GM18526 (cell line): ENCODE data around the gene TFAP2D.

Experiments used
- POLR2A ChIP-seq: IDR thresholded peaks from 3 replicates; pipeline ENCODE4 v1.6.1; 2011; ENCODE audit not compliant: insufficient read length; ENCODE audit errors: extremely low read depth

TFAP2D gene

GRCh38 chr6:50714487-50715379 is 1.4 kb downstream of the TFAP2D start:
- TF ChIP-seq POLR2A: no peak

GRCh38 chr6:50716899-50717509 is 3.7 kb downstream of the TFAP2D start:
- no peak for TF ChIP-seq POLR2A

GRCh38 chr6:50717734-50718457 is 4.6 kb downstream of the TFAP2D start:
- TF ChIP-seq POLR2A: no peak

GRCh38 chr6:50718566-50718965 is 5.2 kb downstream of the TFAP2D start:
- TF ChIP-seq POLR2A: no peak

DNA sequence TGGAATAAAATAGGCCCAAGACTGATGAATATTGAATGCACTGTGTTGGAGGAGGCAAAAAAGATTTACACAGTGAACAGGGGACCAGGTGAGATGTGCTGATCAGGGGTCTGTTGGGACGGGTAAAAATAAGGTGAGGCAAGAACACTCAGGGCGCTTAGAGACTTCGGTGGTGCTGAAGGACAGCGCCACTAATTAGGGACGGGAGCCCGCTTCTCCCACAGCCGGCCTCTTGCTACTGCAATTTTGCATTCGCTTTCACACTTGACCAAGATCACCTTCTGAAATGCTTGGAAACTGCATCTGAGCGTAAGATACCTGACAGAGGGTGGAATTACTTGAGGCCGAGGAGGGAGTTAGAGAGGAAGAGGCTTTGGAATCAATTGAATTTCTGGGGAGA is 7.3 kb downstream of the TFAP2D start:
- no peak for TF ChIP-seq POLR2A

DNA sequence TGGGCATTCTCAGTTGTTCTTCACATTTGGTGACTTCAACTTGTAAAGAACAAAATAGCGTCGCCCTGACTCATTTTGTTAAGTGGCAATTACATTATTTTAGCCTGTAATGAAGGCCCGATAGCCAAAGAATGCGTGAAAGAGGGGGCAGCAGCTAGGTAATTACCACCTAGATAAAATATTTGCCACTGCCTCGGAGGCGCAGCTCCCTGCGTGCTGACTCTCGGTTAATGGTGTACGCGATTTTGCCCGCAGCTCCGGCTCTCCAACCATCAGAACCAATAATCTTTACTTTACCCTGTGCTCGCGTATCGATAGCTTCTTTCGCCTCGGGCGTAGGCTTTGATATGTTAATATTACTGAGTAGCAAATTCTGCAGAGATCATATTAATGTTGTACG is 8.7 kb downstream of the TFAP2D start:
- no peak for TF ChIP-seq POLR2A

- no peak for TF ChIP-seq POLR2A
Measured at GRCh38 chr6:50722829-50723554, 9.7 kb downstream of the TFAP2D start.

- no peak for TF ChIP-seq POLR2A
Measured at GRCh38 chr6:50724381-50725124, 11.2 kb downstream of the TFAP2D start.

GRCh38 chr6:50734488-50734887 is 21.2 kb downstream of the TFAP2D start:
- TF ChIP-seq POLR2A: no peak

DNA sequence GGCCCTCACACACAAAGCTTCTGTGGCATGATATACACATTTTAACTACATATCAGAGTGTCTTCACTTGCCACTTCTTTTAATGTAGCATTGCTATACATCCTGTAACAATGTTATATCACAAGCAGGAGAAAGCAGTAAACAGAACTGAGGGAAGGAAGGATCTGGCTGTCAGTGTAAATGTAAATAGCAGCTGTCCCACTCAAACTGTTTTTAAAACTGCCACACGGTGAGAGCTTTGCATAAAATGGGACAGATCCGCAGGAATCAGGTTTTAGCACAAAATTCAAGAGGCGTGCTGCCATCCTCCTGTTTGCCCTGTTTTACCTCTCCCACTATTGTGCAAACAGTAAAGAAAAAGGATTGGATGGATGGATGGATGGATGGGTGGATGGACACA is 28.8 kb downstream of the TFAP2D start:
- TF ChIP-seq POLR2A: no peak

GRCh38 chr6:50744976-50745375 is 31.6 kb downstream of the TFAP2D start:
- TF ChIP-seq POLR2A: no peak

- no peak for TF ChIP-seq POLR2A
Measured at GRCh38 chr6:50762798-50763197, 49.5 kb downstream of the TFAP2D start.

GRCh38 chr6:50778696-50779095 is 65.4 kb downstream of the TFAP2D start:
- TF ChIP-seq POLR2A: no peak

- no peak for TF ChIP-seq POLR2A
Measured at GRCh38 chr6:50780382-50780781, 67.1 kb downstream of the TFAP2D start.

DNA sequence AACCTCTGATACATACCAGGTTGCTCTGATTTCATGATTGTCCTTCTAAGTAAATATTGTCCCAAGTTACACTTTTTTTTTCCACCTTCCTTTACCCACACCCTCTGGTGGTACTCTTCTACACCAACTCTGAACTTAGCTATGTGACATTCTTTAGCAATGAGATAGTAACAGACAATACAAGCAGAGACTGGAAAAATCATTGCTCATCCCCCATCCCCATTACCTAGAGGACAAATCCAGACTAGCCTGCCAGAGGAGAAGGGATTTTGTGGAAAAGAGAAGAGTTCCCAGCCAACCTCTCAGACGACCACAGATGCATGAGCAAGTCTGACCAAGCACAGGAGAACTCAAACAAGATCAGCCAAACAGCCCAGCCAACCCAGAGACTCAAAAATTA is 72.6 kb downstream of the TFAP2D start:
- no peak for TF ChIP-seq POLR2A
